RCC 7860 (cell line): ENCODE measurements around the gene ALDH9A1.

Experiments
- DNase-seq: peaks from one replicate; pipeline ENCODE4 v3.0.0-alpha.2; 2015; ENCODE audit warnings: low spot score
- FAIRE-seq: peaks from 2 replicates; lab custom pipeline; 2012; peaks lifted over from hg19 to GRCh38; lab: Jason Lieb, UNC

The ALDH9A1 gene

GRCh38 chr1:165628147-165628822 is 70.1 kb downstream of the ALDH9A1 start:
- DNase-seq, result no peak
- FAIRE-seq, result no peak

- FAIRE-seq (no peak), DNase-seq (no peak)
These were observed 73.9 kb downstream of the ALDH9A1 start for GRCh38 chr1:165624441-165624840.

GRCh38 chr1:165623624-165624023 is 74.7 kb downstream of the ALDH9A1 start:
- no peak for FAIRE-seq

GRCh38 chr1:165619647-165620151 is 78.7 kb downstream of the ALDH9A1 start:
- FAIRE-seq (no peak), DNase-seq (no peak)

More at GRCh38 chr1:165623624-165624023, 74.7 kb downstream of the ALDH9A1 start:
- DNase-seq, result no peak

- FAIRE-seq, result no peak
- no peak for DNase-seq
These were observed 81.3 kb downstream of the ALDH9A1 start for GRCh38 chr1:165616987-165617546.

GRCh38 chr1:165616054-165616612 is 82.2 kb downstream of the ALDH9A1 start:
- no peak for DNase-seq
- FAIRE-seq, result no peak
